ENCODE data around the gene DLGAP4.

Gene DLGAP4

DNA sequence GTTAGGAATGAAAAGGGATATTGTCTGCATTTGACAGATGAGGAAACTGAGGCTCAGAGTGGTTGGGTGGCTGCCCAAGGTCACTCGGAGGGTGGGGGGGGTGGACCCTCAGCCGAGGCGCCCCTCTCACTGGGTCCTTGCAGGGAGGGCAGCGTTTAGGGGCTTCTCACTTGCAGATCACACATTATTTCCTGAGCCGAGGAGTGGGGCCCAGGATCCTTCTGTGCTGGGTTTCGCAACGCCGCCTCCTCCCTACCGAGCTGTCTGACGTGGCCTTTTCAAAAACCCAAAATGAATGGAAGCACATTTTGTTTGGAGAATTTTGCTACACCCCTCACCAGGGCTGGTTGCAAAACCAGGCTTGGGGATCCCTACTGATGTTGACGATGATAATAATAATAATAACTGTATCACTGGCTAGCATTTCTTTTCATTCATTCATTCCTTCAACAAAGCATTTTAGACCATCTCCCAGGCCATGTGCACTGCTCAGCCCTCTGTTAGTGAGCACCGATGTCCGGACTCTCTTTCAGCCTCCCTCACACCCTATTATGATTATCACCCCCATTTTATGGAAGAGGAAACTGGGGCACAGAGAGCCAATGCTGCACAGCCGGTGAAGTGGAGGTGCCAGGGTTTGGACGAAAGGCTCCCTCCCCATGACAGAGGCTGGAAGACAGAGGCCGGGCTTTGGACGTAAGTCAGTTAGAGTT is 5.2 kb downstream of the DLGAP4 start:
- Histone ChIP-seq H3K4me3 (ENCODE audit: insufficient read length, low read depth) (no peak overlapping the region), H3K27me3 (ENCODE audit: insufficient read depth, insufficient read length) (peaks cover 23% of the 10 kb centered on the region), H3K9me3 (ENCODE audit: insufficient read depth, low read length) (no peaks in the 10 kb centered on the region), H3K9ac (ENCODE audit: insufficient read length, low read depth) (no peak overlapping the region), H3K36me3 (ENCODE audit: insufficient read depth, insufficient read length, low read length) (no peaks in the 10 kb centered on the region), H3K4me1 (ENCODE audit: insufficient read depth, insufficient read length) (peaks cover 26% of the 10 kb centered on the region)
- DNase-seq (ENCODE audit: low read depth, low spot score) = no peak
- TF ChIP-seq YY1 (IDR thresholded peaks at IDR 0.05; ENCODE audit: insufficient read depth, insufficient read length) = no peak
- TF ChIP-seq SUZ12 (IDR thresholded peaks at IDR 0.05; ENCODE audit: extremely low read depth, insufficient read depth, insufficient read length) = no peak
- TF ChIP-seq ZNF274 (IDR thresholded peaks at IDR 0.05; ENCODE audit: low read depth, low read length) = no peak

DNA sequence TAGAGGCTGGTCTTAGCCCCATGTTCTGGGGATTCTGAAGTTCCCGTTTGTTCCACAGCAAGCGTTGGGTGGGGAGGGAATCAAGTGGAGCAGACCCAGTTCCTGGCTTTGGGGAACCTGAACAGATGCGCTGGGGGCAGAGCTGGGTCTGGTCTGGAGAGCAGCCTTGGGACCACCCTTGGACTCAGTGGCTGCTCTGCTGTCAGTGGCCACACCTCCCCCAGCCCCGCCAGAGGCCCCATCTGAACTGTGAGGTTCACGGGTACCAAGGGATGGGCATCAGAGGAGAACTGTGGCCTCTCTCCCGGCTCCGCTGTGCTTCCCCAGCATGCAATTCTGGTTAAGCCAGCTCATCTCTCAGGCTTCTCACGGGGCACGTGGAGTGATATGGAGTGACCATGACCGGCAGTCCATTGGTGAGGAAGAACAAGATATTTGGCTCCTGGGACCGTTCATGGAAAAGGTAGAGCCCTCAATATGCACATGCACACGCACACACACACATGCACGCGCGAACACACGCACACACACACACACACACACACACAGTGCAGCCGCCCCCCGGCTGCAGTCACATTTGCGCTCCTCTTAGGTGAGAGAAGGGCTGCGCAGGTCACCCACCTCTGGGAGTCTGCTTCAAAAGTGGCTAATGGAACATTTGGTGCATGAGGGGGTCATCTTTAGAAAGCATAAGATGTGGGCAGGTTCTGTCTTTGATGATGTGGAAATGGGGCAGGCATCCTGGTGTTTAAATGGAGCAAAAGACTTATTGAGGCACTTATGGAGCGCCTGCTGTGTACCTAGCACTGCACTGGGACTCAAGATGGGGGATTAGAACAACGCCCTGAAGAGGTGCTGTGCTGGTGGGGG is 6.0 kb downstream of the DLGAP4 start:
- no peak for TF ChIP-seq SUZ12 (IDR thresholded peaks at IDR 0.05; ENCODE audit: extremely low read depth, insufficient read depth, insufficient read length)
- TF ChIP-seq YY1 (IDR thresholded peaks at IDR 0.05; ENCODE audit: insufficient read depth, insufficient read length) = no peak
- TF ChIP-seq ZNF274 (IDR thresholded peaks at IDR 0.05; ENCODE audit: low read depth, low read length) = no peak
- no peak overlapping the region for H3K9ac ChIP-seq (ENCODE audit: insufficient read length, low read depth)
- H3K9me3 ChIP-seq (ENCODE audit: insufficient read depth, low read length) = no peaks in the 10 kb centered on the region
- peaks cover 15% of the 10 kb centered on the region for H3K27me3 ChIP-seq (ENCODE audit: insufficient read depth, insufficient read length)
- peaks cover 26% of the 10 kb centered on the region for H3K4me1 ChIP-seq (ENCODE audit: insufficient read depth, insufficient read length)
- no peaks in the 10 kb centered on the region for H3K36me3 ChIP-seq (ENCODE audit: insufficient read depth, insufficient read length, low read length)
- no peak for DNase-seq (ENCODE audit: low read depth, low spot score)
- H3K4me3 ChIP-seq (ENCODE audit: insufficient read length, low read depth) = no peak overlapping the region

DNA sequence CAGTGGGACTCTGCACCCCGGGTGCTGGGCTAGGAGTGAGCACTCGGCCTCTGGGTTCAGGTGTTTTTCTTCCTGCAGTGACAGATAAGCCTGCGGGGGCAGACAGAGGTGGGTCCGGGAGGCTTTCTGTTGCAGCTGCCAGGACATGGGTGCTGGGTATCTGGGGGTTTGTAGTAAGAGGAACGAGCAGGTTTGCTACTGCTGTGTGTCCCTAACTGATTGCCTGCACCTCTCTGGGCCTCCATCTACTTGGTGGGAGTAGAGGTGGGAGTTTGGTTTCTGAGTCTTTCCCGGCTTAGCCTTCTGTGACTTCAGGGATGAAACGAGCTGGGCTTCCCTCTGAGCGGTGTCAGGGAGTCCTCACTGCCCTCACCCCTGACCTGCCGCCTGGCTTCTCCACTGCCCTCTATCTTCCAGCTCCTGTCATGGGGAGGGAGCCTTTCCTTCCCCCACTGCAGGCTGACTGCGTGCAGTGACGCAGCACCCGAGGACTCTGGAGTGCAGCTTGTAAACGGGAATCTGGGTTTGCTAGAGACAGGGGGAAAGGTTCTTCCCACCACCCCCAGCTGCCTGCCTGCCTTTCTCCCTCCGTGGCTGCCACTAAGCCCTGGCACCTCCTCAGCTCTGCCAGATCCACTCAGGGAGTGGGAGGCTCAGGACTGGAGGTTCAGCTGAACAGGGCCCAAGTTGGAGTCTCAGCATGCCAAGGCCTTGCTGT is 6.7 kb downstream of the DLGAP4 start:
- H3K4me3 ChIP-seq (ENCODE audit: insufficient read length, low read depth) = no peak overlapping the region
- H3K27me3 ChIP-seq (ENCODE audit: insufficient read depth, insufficient read length) = peaks cover 8% of the 10 kb centered on the region
- peaks cover 20% of the 10 kb centered on the region for H3K4me1 ChIP-seq (ENCODE audit: insufficient read depth, insufficient read length)
- TF ChIP-seq SUZ12 (IDR thresholded peaks at IDR 0.05; ENCODE audit: extremely low read depth, insufficient read depth, insufficient read length) (no peak), ZNF274 (IDR thresholded peaks at IDR 0.05; ENCODE audit: low read depth, low read length) (no peak), YY1 (IDR thresholded peaks at IDR 0.05; ENCODE audit: insufficient read depth, insufficient read length) (no peak)
- no peaks in the 10 kb centered on the region for H3K36me3 ChIP-seq (ENCODE audit: insufficient read depth, insufficient read length, low read length)
- no peaks in the 10 kb centered on the region for H3K9me3 ChIP-seq (ENCODE audit: insufficient read depth, low read length)
- no peak overlapping the region for H3K9ac ChIP-seq (ENCODE audit: insufficient read length, low read depth)
- no peak for DNase-seq (ENCODE audit: low read depth, low spot score)

DNA sequence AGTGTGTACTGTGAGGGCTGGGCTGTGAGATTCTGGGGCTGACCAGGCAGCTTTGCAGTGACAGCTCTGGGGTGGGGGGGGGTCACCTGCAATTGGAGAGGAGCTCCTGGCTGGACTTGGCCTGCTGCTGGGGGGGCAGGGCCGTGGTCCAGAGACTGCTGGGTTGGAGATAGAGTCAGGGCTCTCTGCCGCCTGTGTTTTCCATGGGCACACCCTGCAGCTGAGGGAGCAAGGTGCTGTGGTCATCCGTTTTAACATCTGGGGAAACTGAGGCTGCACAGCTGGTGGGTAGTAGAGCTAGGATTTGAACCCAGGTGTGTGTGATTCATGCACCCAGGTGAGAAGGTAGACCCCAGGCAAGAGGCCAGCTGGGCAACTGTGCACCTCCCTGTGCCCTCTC is 7.3 kb downstream of the DLGAP4 start:
- Histone ChIP-seq H3K4me3 (ENCODE audit: insufficient read length, low read depth) (no peak overlapping the region), H3K9me3 (ENCODE audit: insufficient read depth, low read length) (no peaks in the 10 kb centered on the region), H3K9ac (ENCODE audit: insufficient read length, low read depth) (no peak overlapping the region), H3K27me3 (ENCODE audit: insufficient read depth, insufficient read length) (peaks cover 2% of the 10 kb centered on the region), H3K36me3 (ENCODE audit: insufficient read depth, insufficient read length, low read length) (no peaks in the 10 kb centered on the region), H3K4me1 (ENCODE audit: insufficient read depth, insufficient read length) (peaks cover 19% of the 10 kb centered on the region)
- no peak for TF ChIP-seq YY1 (IDR thresholded peaks at IDR 0.05; ENCODE audit: insufficient read depth, insufficient read length)
- no peak for DNase-seq (ENCODE audit: low read depth, low spot score)

DNA sequence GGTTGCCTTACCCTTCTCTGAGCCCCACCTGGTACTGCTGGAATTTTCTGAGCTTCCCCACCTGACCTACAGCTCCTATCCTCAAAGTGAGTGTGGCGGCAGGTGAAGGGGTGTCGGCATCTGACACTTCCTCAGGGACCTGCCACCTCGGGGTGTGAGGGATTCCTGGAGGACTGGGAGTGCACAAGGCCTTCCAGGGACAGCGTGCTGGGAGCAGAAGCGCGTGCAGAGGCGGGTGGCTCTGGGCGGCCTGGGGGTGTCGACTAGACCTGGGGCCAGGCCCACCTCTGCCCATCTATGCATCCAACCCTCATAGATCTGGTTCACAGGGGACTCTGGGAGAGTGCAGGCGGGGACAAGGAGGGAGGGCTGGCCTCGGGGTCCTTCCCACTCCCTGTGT is 7.8 kb downstream of the DLGAP4 start:
- TF ChIP-seq YY1 (IDR thresholded peaks at IDR 0.05; ENCODE audit: insufficient read depth, insufficient read length) (no peak), ZNF274 (IDR thresholded peaks at IDR 0.05; ENCODE audit: low read depth, low read length) (no peak), SUZ12 (IDR thresholded peaks at IDR 0.05; ENCODE audit: extremely low read depth, insufficient read depth, insufficient read length) (no peak)
- Histone ChIP-seq H3K9me3 (ENCODE audit: insufficient read depth, low read length) (no peaks in the 10 kb centered on the region), H3K4me3 (ENCODE audit: insufficient read length, low read depth) (no peak overlapping the region), H3K27me3 (ENCODE audit: insufficient read depth, insufficient read length) (no peaks in the 10 kb centered on the region), H3K9ac (ENCODE audit: insufficient read length, low read depth) (no peak overlapping the region), H3K4me1 (ENCODE audit: insufficient read depth, insufficient read length) (peaks cover 19% of the 10 kb centered on the region), H3K36me3 (ENCODE audit: insufficient read depth, insufficient read length, low read length) (no peaks in the 10 kb centered on the region)
- no peak for DNase-seq (ENCODE audit: low read depth, low spot score)

DNA sequence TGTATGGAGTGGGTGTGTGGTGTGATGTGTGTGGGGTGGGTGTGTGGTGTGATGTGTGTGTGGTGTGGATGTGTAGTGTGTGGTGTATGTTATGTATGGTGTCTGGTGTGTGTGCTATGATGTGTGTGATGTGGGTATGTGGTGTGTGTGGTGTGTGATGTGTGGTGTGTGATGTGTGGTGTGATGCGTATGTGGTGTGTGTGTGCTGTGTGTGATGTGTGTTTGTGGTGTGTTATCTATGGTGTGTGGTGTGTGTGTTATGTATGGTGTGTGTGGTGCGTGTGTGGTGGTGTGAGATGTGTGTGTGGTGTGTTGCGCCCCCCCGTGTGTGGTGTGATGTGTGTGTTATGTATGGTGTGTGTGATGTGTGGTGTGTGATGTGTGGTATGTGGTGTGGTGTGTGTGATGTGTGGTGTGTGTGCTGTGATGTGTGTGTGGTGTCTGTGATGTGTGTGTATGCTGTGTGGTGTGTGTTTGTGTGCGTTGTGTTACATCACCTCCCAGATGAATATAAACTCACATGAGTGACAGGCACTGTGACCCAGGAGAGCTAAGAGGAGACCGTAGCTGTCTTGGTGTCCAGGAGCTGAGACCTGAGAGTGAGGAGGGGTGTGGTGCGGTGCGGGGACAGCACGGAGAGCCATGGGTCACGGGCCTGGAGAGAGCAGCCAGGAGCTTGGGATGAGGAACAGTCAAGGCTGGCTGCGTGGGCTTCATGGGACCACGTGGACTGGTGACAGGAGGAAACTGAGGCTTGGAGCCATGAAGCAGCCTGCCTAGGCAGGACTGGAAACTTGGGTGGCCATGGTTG is 8.8 kb downstream of the DLGAP4 start:
- DNase-seq (ENCODE audit: low read depth, low spot score) = no peak
- Histone ChIP-seq H3K36me3 (ENCODE audit: insufficient read depth, insufficient read length, low read length) (no peaks in the 10 kb centered on the region), H3K4me1 (ENCODE audit: insufficient read depth, insufficient read length) (peaks cover 25% of the 10 kb centered on the region), H3K27me3 (ENCODE audit: insufficient read depth, insufficient read length) (no peaks in the 10 kb centered on the region), H3K9ac (ENCODE audit: insufficient read length, low read depth) (no peak overlapping the region), H3K4me3 (ENCODE audit: insufficient read length, low read depth) (no peak overlapping the region), H3K9me3 (ENCODE audit: insufficient read depth, low read length) (no peaks in the 10 kb centered on the region)
- TF ChIP-seq YY1 (IDR thresholded peaks at IDR 0.05; ENCODE audit: insufficient read depth, insufficient read length) = no peak
